ENCODE measurements around the gene NOL9. TPM values are rescaled to one million over a fixed set of nuclear protein-coding genes. Genes with fewer than 3 reads are reported as not detected.

The NOL9 gene
- polyA plus RNA-seq, 1 of the 3 experiments (the other 2 are of a cell fraction): 7.1 TPM

DNA sequence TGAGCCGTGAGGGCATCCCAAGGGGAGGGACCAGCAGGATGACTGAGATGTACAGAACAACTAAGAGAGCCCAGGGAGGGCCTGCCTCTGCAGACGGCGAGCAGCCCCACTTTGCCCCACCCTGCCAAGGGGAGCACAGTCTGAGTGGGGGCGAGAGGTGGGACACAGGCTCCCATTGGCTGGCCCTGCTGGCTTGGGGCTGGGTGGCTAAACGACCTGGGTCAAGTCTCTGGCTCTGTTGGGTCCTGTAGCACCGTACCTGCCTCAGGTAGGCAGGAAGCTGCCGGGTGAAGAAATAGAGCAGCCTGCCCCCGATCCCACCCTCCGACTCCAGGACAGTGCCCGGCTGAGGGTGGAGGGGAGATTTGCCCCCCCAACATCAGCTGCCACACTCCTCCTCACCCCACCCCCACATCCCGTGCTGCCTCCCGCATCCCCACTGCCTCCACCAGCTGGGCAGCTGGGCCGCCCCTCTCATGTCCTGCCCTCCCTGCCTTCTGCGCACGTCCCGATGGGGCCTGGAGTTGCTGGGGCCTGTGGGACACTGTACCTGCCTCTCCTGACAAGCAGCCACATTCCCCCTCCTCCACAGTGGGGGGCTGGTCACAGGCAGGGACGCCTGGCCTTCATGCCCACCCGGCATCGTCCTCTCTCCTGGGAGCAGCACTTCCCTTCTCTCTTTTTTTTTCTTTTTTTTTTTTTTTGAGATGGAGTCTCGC lies 50.3 kb downstream of the NOL9 start:
- Histone ChIP-seq H3K4me3 (ENCODE audit: low read depth in 2 of 2, low read length in 1 of 2) (no peak overlapping the region), H3K9ac (no peak overlapping the region), H3F3A (replicated peaks; ENCODE audit: insufficient read depth) (no peaks in the 10 kb centered on the region), H4K20me1 (ENCODE audit: insufficient read depth) (no peaks in the 10 kb centered on the region), H3K9me3 (no peaks in the 10 kb centered on the region), H2AFZ (ENCODE audit: low read depth) (no peak overlapping the region), H3K27me3 (ENCODE audit: insufficient read depth) (no peaks in the 10 kb centered on the region), H3K4me2 (no peak overlapping the region), H3K79me2 (ENCODE audit: insufficient read depth) (no peaks in the 10 kb centered on the region), H3K4me1 (ENCODE audit: control insufficient read depth in 1 of 2, insufficient read depth in 2 of 2, low read depth in 1 of 2, low read length in 1 of 2) (peaks cover 0 to 84% of the 10 kb centered on the region in 2 experiments; a peak in 2 of 4 replicates), H3K9me2 (no peaks in the 10 kb centered on the region), H3K27ac (ENCODE audit: low read depth in 2 of 2, low read length in 1 of 2) (no peak overlapping the region), H3K36me3 (replicated peaks in 1 of 2; ENCODE audit: control insufficient read depth in 1 of 2, insufficient read depth in 2 of 2, low read length in 1 of 2) (no peaks in the 10 kb centered on the region)
- ChIA-PET POLR2A (interaction anchor here (0.9 to 2.2 kb wide), 2 partner anchors 16 to 18 kb away, joined by 5 to 8 read pairs; no protein-coding TSS in a partner anchor), CTCF (interaction anchor here (0.8 to 17.4 kb wide), 4 partner anchors 8 to 20 kb away, joined by 3 to 211 read pairs (median 5); partner anchors contain the start of gene PLEKHG5)
- no peak for TF ChIP-seq SIN3A (IDR thresholded peaks at IDR 0.05; ENCODE audit: borderline replicate concordance, low read depth, low read length)
- TF ChIP-seq, protein P1, sequence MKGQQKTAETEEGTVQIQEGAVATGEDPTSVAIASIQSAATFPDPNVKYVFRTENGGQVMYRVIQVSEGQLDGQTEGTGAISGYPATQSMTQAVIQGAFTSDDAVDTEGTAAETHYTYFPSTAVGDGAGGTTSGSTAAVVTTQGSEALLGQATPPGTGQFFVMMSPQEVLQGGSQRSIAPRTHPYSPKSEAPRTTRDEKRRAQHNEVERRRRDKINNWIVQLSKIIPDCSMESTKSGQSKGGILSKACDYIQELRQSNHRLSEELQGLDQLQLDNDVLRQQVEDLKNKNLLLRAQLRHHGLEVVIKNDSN (IDR thresholded peaks at IDR 0.05; ENCODE audit: borderline replicate concordance, low read depth): no peak
- no peak for TF ChIP-seq RAD21 (IDR thresholded peaks at IDR 0.05; ENCODE audit: low read length)
- no peak for TF ChIP-seq MXI1 (IDR thresholded peaks at IDR 0.05; ENCODE audit: low read depth, low read length)
- TF ChIP-seq CHD2 (IDR thresholded peaks at IDR 0.05; ENCODE audit: low read length, partially characterized antibody): no peak
- TF ChIP-seq YY1 (IDR thresholded peaks at IDR 0.05; ENCODE audit: low read depth): no peak
- TF ChIP-seq ELF1 (IDR thresholded peaks at IDR 0.05): no peak
- no peak for TF ChIP-seq FOXM1 (IDR thresholded peaks at IDR 0.05; ENCODE audit: low read depth)
- no peak for TF ChIP-seq RCOR1 (IDR thresholded peaks at IDR 0.05; ENCODE audit: low read length)
- no peak for TF ChIP-seq TEAD4 (IDR thresholded peaks at IDR 0.05; ENCODE audit: borderline replicate concordance, insufficient read depth)
- TF ChIP-seq NRF1 (IDR thresholded peaks at IDR 0.05; ENCODE audit: low read depth, low read length): no peak
- 89% methylated on average over 9 of the region's 20 CpGs for WGBS (ENCODE audit: low lambda C conversion rate)
- peak; percentile 32 for DNase-seq

DNA sequence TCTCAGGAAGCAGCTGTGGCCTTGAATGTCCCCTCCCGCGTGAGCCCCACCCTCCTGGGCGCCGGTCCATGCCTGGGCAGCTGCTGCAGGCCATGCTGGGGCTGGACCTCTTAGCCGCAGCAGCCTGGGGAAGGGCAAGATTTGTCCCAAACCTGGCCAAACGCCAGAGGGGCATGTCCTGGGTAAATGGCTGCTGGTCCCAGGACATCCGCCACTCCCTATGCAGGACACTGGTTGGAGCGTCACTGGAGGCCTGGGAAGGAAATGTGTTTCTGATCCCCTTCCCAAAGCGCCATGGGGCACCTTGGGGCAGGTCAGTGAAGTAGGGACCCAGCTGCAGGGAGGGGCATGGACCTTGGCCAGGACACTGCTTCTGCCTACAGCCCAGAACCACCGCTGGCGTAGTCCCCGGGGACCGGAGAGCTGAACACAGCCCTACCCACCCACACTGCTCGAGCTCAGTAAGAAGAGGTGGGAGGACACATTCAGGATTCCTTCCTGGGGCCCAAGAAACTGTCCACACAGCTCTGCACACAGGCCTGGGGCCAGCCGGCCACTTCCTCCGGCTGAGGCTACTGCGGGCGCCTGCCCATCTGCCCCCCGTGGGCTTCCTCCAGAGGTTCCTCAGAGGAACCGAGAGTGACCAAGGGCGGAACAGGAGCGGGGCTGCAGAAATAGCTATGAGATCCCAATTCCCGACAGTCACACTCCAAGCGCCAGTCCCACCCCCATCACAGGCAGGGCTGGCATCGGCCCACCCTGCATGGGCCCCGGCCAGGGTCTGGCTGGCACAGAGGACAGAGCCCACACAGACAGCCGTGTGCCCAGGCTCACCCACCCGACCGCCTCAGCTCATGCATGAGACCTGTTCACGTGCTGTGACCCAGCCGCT lies 52.1 kb downstream of the NOL9 start:
- Histone ChIP-seq H4K20me1 (ENCODE audit: insufficient read depth) (no peaks in the 10 kb centered on the region), H3K4me3 (ENCODE audit: low read depth in 2 of 2, low read length in 1 of 2) (no peak overlapping the region), H3K4me1 (ENCODE audit: control insufficient read depth in 1 of 2, insufficient read depth in 2 of 2, low read depth in 1 of 2, low read length in 1 of 2) (peaks cover 0 to 81% of the 10 kb centered on the region in 2 experiments; a peak in 2 of 4 replicates), H2AFZ (ENCODE audit: low read depth) (no peak overlapping the region), H3K9me3 (no peaks in the 10 kb centered on the region), H3K4me2 (no peak overlapping the region), H3K36me3 (replicated peaks in 1 of 2; ENCODE audit: control insufficient read depth in 1 of 2, insufficient read depth in 2 of 2, low read length in 1 of 2) (no peaks in the 10 kb centered on the region), H3K27ac (ENCODE audit: low read depth in 2 of 2, low read length in 1 of 2) (peak overlapping the region in 1 of 2 experiments; percentile 65; a peak in 1 of 4 replicates), H3K9ac (no peak overlapping the region), H3K79me2 (ENCODE audit: insufficient read depth) (no peaks in the 10 kb centered on the region), H3K9me2 (no peaks in the 10 kb centered on the region), H3F3A (replicated peaks; ENCODE audit: insufficient read depth) (no peaks in the 10 kb centered on the region), H3K27me3 (ENCODE audit: insufficient read depth) (no peaks in the 10 kb centered on the region)
- POLR2A ChIA-PET: interaction anchor here (1.0 to 2.2 kb wide), 2 partner anchors 11 to 18 kb away, joined by 3 to 8 read pairs; partner anchors contain the start of gene PLEKHG5
- WGBS (ENCODE audit: low lambda C conversion rate): 93% methylated on average over 5 of the region's 31 CpGs
- DNase-seq: peak; percentile 78
- CTCF ChIA-PET: interaction anchor here (0.6 to 17.4 kb wide), 8 partner anchors 13 to 264 kb away, joined by 3 to 211 read pairs (median 5); partner anchors contain the start of genes NOL9, PLEKHG5 and TAS1R1
- TF ChIP-seq MEF2A (IDR thresholded peaks at IDR 0.05; ENCODE audit: borderline replicate concordance, low read depth) (no peak), TAF1 (IDR thresholded peaks at IDR 0.05; ENCODE audit: borderline replicate concordance, low read depth, low read length) (no peak), FOXJ3 (CRISPR knock-in tag; IDR thresholded peaks at IDR 0.05) (peak; percentile 51; the same call in 1 of the 2 replicates), MXI1 (IDR thresholded peaks at IDR 0.05; ENCODE audit: low read depth, low read length) (peak; percentile 73; the same call in 1 of the 2 replicates), SIN3A (IDR thresholded peaks at IDR 0.05; ENCODE audit: borderline replicate concordance, low read depth, low read length) (no peak), CHD2 (IDR thresholded peaks at IDR 0.05; ENCODE audit: low read length, partially characterized antibody) (peak; percentile 14), RFX5 (IDR thresholded peaks at IDR 0.05; ENCODE audit: low read length) (no peak), JUND (IDR thresholded peaks at IDR 0.05) (no peak)
- TF ChIP-seq, protein P2, sequence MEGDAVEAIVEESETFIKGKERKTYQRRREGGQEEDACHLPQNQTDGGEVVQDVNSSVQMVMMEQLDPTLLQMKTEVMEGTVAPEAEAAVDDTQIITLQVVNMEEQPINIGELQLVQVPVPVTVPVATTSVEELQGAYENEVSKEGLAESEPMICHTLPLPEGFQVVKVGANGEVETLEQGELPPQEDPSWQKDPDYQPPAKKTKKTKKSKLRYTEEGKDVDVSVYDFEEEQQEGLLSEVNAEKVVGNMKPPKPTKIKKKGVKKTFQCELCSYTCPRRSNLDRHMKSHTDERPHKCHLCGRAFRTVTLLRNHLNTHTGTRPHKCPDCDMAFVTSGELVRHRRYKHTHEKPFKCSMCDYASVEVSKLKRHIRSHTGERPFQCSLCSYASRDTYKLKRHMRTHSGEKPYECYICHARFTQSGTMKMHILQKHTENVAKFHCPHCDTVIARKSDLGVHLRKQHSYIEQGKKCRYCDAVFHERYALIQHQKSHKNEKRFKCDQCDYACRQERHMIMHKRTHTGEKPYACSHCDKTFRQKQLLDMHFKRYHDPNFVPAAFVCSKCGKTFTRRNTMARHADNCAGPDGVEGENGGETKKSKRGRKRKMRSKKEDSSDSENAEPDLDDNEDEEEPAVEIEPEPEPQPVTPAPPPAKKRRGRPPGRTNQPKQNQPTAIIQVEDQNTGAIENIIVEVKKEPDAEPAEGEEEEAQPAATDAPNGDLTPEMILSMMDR (IDR thresholded peaks at IDR 0.05): no peak
- TF ChIP-seq, protein P3, sequence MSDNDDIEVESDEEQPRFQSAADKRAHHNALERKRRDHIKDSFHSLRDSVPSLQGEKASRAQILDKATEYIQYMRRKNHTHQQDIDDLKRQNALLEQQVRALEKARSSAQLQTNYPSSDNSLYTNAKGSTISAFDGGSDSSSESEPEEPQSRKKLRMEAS (IDR thresholded peaks at IDR 0.05; ENCODE audit: low read depth): no peak
- TF ChIP-seq, protein P4, sequence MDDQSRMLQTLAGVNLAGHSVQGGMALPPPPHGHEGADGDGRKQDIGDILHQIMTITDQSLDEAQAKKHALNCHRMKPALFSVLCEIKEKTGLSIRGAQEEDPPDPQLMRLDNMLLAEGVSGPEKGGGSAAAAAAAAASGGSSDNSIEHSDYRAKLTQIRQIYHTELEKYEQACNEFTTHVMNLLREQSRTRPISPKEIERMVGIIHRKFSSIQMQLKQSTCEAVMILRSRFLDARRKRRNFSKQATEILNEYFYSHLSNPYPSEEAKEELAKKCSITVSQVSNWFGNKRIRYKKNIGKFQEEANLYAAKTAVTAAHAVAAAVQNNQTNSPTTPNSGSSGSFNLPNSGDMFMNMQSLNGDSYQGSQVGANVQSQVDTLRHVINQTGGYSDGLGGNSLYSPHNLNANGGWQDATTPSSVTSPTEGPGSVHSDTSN (IDR thresholded peaks at IDR 0.05): no peak
- TF ChIP-seq, protein P5, sequence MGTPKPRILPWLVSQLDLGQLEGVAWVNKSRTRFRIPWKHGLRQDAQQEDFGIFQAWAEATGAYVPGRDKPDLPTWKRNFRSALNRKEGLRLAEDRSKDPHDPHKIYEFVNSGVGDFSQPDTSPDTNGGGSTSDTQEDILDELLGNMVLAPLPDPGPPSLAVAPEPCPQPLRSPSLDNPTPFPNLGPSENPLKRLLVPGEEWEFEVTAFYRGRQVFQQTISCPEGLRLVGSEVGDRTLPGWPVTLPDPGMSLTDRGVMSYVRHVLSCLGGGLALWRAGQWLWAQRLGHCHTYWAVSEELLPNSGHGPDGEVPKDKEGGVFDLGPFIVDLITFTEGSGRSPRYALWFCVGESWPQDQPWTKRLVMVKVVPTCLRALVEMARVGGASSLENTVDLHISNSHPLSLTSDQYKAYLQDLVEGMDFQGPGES (IDR thresholded peaks at IDR 0.05; ENCODE audit: low read depth, low read length): no peak
